SU-DHL-6 (cell line): ENCODE data around the gene MCTP1.

Experiments
- CTCF ChIP-seq: fragments of 200-600 bp; sonication (generic); IDR thresholded peaks from one replicate; pipeline ENCODE4 v1.5.1; 2017; ENCODE audit warnings: antibody characterized with exemption, mild to moderate bottlenecking, low read length, moderate library complexity; ENCODE audit not compliant: insufficient read depth, poor library complexity, severe bottlenecking
- EZH2phosphoT487 ChIP-seq: fragments of 200-600 bp; sonication (generic), shearing (Covaris generic); conservative IDR thresholded peaks from 2 replicates; pipeline ENCODE4 v1.6.1; 2018; ENCODE audit warnings: mild to moderate bottlenecking, antibody characterized with exemption, low read length, moderate library complexity, mixed read lengths

- no peak for TF ChIP-seq CTCF
- no peak for TF ChIP-seq EZH2phosphoT487
These were observed 594.1 kb downstream of the MCTP1 start for GRCh38 chr5:94690778-94691177.
